Fibroblast of gingiva (primary cell): ENCODE results near the gene SCN4B.

ENCODE experiments used
- DNase-seq: peaks from one replicate; pipeline ENCODE4 v3.0.0-alpha.2; 2011; ENCODE audit warnings: low read depth

The SCN4B gene

DNA sequence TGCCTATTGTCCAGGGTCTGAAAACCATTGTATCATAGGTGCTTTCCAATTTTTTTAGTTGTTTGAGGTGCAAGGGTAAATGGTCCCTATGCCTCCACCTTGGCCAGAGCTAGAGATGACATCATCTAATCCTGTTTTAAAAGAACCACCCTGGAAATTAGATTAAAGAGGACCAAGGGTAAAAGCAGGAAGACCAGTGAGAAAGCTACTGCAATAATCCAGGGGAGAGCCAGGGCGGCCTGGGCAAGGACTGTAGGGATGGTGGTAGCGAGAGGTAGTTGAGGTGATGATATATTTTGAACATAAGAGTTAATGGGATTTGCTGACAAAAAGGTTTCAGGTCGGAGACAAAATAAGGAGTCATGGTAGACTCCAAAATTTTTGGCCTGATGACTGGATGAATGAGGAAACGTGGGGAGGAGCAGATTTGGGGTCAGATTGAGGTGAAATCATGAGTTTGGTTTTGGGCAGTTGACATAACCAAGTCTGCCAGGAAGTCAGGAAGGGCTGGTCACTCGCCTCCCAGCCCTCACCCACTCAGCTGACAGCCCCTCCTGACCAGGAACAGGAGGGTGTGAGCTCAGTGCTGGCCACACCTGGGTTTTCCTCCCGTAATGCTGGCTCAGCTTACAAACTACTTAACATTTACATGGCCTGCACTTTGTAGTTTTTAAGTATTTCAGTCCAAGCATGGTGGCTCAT is 23.0 kb downstream of the SCN4B start:
- DNase-seq = no peak

DNA sequence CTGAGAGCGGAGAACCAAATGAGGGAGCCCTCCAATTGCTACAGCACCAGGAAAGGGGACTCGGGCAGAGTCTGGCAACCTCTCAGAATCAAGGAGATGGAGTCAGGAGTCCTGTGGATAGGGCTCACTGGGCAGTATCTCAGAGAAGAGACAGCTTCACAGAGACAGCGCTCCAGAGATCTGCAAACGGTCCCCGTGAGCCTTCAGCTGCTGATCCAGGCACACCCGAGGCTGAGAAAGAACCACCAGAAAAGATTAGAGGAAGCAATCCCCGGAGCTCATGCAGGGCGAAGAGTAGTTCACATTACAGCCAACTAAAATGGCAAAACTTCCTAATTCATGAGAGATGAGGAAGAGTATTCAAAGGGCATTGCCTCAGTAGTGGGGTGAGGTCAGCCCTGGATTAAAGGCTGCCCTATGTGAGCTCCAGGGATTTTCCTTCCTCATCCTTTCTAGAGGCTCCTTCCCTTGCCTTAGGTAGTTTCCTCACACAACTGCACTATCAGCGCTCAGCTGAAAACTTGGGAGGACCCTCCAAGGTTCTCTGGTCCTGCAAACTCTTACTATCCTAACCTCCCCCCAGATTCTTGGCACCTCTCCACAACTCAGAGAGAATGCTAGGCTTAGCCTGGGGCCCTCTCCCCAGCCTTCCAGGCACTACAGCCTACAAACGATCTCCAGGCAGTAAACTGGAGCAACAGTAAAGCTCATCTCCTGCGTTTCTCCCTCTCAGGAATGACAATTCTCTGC is 23.7 kb downstream of the SCN4B start:
- no peak for DNase-seq

DNA sequence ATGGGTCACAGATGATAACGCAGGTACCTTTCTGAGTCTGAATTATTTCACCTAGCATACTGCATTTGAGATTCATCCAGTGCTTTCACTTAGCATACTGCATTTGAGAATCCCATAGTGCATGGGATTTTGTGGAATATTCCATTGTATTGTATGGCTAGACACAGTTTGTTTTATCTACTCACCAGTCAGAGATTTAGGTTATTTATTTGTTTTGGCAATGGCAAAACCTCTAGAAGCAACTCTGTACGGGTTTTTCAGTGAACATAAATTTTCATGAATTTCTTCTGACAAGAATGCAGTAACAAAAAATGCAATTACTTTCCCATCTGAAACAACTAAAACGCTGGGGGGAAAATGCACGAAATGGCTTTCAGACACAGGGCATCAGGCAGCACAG is 24.3 kb downstream of the SCN4B start:
- DNase-seq = no peak

DNA sequence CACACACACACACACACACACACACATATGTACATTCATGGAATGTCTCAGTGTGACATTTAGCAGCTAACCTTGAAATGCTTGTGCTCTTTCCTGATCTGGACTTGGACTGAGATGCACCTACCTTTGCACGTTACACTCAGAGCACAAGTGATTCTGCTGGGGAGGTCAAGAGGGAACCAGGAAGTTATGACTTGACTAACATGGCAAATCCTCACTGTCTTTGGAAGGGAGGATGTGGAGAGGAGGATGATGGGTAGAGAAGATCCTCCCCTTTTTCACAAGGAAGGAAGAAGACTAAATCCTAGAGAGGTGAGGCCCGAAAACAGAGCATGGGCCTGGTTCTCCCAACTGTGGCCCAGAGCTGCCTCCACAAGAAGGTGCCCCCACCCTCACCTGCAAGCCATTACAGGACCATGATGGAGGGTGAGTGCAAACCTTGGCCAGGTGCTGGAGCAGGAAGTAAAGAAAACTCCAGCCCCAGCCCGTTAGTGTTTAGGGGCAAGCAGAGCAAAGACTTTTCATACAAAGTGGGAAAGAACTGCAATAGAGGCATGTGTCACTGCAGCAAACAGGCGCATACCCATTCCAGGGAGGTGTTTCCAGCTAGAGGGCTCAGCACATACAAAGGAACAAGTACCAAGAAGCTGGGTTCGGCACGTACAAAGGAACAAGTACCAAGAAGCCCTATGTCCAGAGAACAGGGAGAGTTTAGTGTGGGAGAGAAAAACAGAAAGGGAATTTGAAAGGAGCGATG is 26.4 kb downstream of the SCN4B start:
- DNase-seq = no peak

DNA sequence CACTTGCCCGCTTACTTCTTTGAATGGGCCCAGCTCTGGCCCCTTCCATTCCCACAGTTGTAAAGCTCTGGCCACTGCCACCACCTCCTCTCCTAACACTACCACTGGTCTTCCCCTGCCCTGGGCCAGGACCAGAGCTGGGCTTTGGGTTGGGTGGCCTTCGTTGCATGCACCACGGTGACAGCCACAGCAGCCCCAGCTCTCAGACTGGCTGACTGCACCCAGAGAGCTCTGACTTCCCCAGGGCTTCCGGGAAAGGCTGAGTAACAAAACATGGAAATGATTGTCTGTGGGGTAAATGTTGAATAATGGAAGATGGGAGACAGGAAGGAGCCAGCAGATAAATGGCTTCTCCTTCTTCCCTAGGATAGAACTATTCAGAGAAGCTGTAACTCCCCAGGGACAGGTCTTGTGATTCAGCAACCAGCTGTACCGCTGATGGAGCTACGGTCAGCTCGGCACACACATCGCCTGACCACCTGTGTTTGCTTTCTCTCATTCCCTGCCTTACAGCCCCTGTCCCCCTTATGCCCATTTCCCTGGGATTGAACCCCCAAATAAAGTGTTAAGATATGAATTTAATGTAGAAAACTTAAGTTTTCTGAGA is 27.6 kb downstream of the SCN4B start:
- DNase-seq = no peak

DNA sequence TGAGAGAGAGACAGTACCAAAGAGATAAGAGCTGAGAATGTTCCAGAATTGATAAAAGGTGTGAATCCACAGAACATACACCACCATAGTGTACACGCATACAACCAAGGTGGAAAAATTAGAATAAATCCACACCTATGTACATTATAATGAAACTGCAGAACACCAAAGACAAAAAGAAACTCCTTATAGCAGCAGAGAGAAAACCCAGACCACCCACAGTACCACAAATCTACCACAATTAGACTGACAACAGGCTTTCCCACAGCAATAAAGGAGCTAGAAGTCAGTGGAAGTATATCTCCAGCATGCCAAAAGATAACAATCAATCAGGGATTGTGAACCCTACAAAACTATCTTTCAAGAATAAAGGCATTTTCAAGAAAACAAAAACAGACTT is 31.8 kb downstream of the SCN4B start:
- no peak for DNase-seq

DNA sequence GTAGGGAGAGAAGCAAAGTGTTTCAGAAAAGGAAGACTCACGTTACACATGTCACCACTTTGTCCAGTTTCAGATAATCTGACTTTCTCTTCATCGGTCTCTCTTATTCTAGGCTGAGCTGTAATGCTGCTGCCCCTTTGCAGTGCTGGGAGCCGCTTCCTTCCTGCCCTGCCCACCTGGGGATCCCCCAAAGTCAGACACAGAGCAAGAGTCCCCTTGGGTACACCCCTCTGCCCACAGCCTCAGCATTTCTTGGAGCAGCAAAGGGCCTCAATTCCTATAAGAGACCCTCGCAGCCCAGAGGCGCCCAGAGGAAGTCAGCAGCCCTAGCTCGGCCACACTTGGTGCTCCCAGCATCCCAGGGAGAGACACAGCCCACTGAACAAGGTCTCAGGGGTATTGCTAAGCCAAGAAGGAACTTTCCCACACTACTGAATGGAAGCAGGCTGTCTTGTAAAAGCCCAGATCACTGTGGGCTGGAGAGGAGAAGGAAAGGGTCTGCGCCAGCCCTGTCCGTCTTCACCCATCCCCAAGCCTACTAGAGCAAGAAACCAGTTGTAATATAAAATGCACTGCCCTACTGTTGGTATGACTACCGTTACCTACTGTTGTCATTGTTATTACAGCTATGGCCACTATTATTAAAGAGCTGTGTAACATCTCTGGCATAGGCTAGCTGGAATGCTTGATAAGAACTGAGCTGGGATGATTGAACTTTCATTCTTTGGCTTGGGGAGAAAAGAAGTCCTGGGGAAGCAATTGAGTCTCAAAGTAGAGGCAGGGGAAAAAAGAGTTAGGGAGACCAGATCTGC is 34.6 kb downstream of the SCN4B start:
- no peak for DNase-seq

DNA sequence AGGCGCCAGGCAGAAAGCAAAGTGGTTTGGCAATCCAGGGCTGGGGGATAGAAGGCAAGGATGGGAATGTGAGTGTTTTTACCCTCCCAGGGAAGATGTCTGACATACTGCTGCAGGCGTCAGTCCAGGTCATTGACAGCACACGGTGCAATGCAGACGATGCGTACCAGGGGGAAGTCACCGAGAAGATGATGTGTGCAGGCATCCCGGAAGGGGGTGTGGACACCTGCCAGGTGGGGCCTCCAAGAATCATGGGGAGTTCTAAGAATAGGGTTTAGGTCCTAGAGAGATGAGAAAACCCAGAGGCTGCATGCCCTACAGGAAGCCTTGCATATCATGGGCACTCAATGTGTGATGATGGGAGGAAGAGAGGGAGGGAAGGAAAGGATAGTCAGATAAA is 37.6 kb downstream of the SCN4B start:
- DNase-seq = no peak

DNA sequence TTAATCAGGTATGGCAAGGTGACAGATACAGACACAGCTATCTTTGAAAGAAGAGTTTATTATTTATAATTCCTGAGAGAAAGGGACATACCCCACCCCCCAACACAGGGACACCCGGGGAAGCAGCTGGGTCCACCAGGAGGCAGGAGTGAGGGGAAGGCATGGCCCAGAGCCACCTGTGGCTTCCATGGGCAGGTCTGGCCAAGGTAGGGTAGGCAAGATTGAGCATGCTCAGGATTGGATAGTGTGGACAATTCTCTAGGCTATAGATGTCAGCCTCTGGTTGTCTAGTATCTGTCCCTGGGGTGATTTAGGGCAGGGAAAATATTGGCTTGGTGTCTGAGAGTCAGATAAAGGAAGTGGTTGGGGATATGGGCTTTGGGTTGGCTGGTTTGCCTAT is 38.4 kb downstream of the SCN4B start:
- DNase-seq = no peak

DNA sequence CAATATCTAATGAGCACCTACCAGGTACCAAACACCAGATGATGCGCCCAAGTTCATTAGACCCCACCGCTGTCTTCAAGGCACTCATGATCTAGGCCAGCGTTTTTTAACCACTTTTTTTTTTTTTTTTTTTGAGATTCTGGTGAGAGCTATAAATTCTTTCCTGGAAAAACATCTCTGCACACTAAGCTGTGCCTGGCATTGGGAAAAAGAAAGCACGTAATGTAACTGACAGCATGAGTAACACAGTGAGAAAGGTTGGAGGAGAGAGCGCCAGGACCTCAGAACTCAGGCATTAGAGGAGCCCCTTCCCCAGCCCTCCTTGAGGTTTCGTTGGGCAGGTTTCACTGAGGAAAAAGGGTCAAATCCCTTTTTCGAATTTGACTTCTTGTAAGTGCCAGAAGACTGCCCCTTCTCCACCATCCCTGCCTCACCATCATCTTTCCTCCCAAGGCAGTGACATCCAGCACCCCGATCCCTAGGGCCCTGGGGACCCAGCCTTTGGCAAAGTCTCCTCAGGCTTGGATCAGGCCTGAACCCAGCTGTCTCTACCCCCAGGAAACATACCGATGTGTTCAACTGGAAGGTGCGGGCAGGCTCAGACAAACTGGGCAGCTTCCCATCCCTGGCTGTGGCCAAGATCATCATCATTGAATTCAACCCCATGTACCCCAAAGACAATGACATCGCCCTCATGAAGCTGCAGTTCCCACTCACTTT is 39.8 kb downstream of the SCN4B start:
- no peak for DNase-seq

DNA sequence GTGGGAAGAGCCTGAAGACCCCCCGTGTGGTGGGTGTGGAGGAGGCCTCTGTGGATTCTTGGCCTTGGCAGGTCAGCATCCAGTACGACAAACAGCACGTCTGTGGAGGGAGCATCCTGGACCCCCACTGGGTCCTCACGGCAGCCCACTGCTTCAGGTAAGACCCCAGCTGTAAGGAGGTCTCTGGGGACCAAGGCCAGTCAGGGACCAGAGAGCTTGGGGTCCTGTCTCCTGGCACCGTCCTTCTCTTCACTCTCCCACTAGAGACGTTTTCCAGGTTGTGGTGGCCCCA is 40.9 kb downstream of the SCN4B start:
- no peak for DNase-seq

DNA sequence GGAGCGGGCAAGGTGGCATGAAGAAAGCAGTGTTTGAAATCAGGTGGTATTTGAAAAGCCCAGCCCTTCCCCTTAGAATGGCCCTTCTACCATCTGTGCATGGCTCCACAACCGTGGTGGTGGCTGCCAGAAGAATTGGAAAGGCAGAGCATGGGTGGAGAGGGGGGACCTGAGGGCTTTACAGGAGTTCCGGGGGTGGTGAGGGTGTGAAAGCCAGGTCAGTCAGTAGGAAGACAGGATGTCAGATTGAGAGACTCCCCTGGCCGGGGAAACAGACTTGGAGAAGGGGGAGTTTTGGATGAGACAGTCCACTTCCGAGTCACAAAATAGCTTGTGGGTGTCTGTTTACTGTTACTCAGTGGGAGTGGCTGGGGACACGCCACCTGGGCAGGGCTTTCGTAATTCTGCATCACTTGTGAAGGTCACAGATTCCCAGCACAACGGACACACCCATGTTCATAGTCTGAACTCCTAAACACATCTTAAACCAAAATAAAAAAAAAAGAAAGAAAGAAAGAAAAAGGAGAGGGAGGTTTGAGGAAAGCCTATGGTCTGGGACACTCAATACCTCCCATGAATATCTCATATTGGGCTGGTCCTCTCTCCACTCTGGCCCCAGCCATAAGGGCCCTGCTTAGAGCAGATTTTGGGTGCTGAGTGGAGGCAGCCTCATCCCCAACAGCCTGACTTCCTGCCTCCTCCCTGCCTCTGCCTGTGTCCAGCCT is 41.4 kb downstream of the SCN4B start:
- no peak for DNase-seq

DNA sequence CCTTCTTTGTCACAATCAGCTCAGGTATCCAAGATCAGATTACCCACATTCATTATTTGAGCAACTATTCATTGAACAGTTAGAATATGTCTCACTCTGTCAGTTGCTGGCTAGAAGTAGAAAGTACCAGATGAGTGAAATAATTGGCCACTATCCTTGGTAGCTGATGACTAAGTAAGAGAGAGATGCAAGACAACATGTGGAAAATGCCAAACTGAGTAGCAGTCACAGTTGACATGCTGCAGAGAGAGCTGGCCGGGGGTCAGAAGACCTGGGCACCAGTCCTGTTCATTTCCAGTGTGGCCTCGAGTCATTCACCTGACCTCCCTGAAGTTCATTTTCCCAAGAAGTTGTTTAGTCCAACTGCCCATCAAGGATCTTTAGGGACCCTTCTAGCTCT is 43.4 kb downstream of the SCN4B start:
- DNase-seq = no peak

DNA sequence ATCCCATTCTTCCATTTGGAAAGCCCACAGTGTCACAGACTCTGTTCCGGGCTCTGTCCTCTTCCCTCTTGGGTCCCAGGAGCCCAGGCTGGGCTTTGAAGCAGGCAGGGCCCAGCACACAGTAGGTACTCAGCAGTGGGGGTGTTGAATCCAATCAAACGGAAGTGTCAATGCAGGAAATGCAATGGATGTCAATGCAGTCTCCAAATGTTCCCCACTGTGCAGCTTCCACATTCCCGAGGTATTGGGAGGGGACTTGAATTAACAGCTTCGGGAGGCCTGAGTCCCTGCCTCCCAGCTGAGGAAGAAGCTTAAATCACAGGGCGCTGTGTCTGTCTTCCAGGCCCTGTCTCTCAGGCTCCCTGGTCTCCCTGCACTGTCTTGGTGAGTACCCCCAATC is 44.1 kb downstream of the SCN4B start:
- DNase-seq = no peak

DNA sequence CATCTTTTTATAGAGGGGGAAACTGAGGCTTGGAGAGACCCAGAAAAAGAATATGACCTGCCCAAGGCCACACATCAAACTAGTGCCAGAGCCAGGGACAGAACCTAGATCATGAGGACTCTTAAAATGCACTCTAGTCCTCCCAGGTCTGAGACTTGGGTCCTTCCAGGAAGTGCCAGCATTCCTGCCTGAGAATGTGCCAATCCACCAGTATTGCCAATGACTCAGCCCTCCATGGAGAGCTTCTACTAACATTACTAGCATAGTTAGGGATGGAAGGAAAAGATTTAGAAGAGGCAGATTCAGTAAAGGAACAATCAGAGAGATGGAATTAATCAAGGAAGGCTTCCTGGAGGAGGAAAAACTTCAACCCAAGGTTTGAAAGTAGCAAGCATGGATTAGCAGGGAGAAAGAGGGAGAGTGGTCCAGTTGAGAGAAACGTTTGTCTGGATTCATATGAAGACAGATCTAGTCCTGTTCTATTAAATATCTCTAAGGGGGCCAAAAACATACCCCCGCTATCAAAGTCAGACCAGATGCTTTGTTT is 45.8 kb downstream of the SCN4B start:
- DNase-seq = no peak

DNA sequence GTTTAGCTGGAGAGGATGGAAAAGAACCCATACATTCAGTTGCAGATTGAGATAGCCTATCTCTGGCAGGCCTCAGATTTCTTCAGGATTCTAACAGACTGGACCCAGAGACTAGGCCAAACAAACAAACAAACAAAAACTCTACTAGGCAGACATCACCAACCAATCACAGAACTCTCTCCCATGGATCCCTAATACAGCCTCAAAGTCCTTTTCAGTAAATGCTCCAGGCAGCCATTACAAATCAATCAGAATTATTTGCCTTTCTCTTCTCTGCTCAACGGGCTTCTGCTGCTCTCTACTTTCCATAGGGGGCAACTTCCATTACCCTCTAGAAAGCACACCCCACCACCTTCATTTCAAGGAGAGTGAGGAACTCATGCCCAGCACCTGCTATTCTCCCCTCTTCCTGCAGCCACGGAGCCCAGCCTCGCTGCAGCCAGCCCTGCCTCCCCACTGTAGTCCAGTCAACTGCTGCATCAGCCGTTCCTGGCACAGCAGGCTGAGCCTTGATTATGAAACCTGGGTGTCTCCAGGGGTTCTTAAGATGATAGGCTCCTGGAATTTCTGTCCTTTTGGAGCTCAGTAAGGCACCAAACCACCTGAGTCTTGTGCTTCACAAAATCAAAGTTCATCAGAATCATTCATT is 46.8 kb downstream of the SCN4B start:
- no peak for DNase-seq

DNA sequence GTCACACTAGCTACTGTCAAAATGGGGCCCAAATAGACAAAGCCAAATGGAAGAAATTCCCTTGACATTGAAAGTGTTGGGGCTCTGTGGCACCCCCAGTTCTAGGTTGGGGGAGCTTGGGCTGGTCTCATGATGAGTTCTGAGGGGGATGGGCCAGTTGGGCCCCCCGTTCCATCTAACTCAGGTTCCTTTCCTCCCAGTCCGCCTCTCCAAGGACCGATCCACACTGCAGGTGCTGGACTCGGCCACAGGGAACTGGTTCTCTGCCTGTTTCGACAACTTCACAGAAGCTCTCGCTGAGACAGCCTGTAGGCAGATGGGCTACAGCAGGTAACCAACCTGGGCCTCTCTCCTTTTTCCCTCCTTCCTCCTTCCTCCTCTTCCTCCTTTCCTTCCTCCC is 48.1 kb downstream of the SCN4B start:
- DNase-seq = no peak

DNA sequence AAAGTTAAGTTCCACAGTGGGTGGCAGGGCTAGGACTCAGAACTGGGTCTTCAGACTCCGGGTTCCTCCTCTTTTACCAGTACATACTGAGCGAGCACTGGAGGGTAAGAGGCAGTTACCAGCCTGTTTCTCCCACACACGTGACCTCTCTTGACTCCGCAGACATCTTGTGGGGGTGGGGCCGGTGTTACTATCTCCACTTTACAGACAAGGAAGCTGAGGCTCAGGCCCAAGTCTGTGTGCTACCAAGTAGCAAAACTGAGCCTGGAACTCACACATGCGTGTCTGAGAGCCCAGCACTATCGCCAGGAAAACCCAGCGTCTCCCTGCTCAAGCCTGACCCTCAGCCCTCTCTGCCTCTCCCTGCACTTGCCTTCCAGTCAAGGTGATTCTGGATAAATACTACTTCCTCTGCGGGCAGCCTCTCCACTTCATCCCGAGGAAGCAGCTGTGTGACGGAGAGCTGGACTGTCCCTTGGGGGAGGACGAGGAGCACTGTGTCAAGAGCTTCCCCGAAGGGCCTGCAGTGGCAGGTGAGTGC is 49.8 kb downstream of the SCN4B start:
- DNase-seq = no peak

DNA sequence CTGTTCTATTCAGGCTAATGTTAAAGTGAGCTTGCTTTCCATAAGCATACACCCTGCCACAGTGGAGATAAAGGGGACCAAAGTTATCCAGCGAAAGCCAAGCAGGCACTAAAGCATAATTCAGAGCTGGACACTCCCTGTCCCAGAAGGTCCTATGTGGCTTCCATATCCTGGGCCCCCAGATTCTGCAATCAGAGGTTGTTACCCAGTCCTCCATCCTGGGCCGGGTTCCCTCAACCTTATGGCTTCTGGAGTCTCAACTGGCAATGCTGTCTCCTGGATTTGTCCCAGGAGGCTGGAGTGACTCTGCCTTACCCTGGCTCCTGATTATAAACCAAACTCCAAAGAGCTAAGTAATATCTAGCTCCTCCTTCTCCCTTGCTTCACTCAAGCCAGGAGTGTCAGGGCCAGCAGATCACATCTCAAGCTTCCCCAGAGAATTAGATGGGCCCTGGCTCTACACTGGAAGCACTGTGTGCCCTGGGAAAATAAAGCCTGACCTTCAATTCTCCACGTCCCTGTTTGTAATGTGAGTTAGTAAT is 51.9 kb downstream of the SCN4B start:
- no peak for DNase-seq
